ACC112 (cell line): ENCODE measurements around the gene MS4A15.

Source experiments
- H2AFZ ChIP-seq: fragments of 200-600 bp; sonication (generic); one replicate; pipeline ENCODE4 v1.6.0; 2017; ENCODE audit warnings: antibody characterized with exemption, low read length; ENCODE audit not compliant: unreplicated experiment
- H3K27ac ChIP-seq: fragments of 200-600 bp; sonication (generic); 2 replicates; pipeline ENCODE4 v1.5.1; 2014; ENCODE audit warnings: low read depth, mild to moderate bottlenecking, antibody characterized with exemption, low read length, moderate library complexity
- H3K27me3 ChIP-seq: fragments of 200-600 bp; sonication (generic); 2 replicates; pipeline ENCODE4 v1.6.1; 2014; ENCODE audit warnings: mild to moderate bottlenecking, antibody characterized with exemption, low read length, moderate library complexity, mixed read lengths; ENCODE audit not compliant: insufficient read depth
- H3K36me3 ChIP-seq: fragments of 200-600 bp; sonication (generic); 2 replicates; pipeline ENCODE4 v1.6.1; 2016; ENCODE audit warnings: mild to moderate bottlenecking, antibody characterized with exemption, low read length, moderate library complexity, mixed read lengths; ENCODE audit not compliant: insufficient read depth
- H3K4me1 ChIP-seq: fragments of 200-600 bp; sonication (generic); one replicate; pipeline ENCODE4 v1.6.1; 2016; ENCODE audit warnings: low read length, mixed read lengths; ENCODE audit not compliant: insufficient read depth, unreplicated experiment, control insufficient read depth
- H3K4me3 ChIP-seq: fragments of 200-600 bp; sonication (generic); 2 replicates; pipeline ENCODE4 v1.5.1; 2014; ENCODE audit warnings: mild to moderate bottlenecking, low read depth, low read length
- H3K79me2 ChIP-seq: fragments of 200-600 bp; sonication (generic); one replicate; pipeline ENCODE4 v1.6.0; 2016; ENCODE audit warnings: low read length; ENCODE audit not compliant: control insufficient read depth, unreplicated experiment, insufficient read depth

Gene MS4A15

GRCh38 chr11:60765355-60765754 lies 8.7 kb downstream of the MS4A15 start:
- Histone ChIP-seq H3K27me3 (peaks cover 71% of the 10 kb centered on the region), H3K27ac (no peak overlapping the region), H3K36me3 (no peaks in the 10 kb centered on the region), H3K79me2 (no peaks in the 10 kb centered on the region), H3K4me1 (no peaks in the 10 kb centered on the region), H2AFZ (no peak overlapping the region), H3K4me3 (no peak overlapping the region)

- H3K4me3 ChIP-seq: no peak overlapping the region
- H3K27me3 ChIP-seq: peaks cover 59% of the 10 kb centered on the region
- no peak overlapping the region for H2AFZ ChIP-seq
- no peak overlapping the region for H3K27ac ChIP-seq
- H3K36me3 ChIP-seq: no peaks in the 10 kb centered on the region
- H3K4me1 ChIP-seq: no peaks in the 10 kb centered on the region
- no peaks in the 10 kb centered on the region for H3K79me2 ChIP-seq
Observed at GRCh38 chr11:60766547-60766946, 9.9 kb downstream of the MS4A15 start.

- H2AFZ ChIP-seq: no peak overlapping the region
- H3K27me3 ChIP-seq: peaks cover 51% of the 10 kb centered on the region
- no peaks in the 10 kb centered on the region for H3K4me1 ChIP-seq
- H3K27ac ChIP-seq: no peak overlapping the region
- no peaks in the 10 kb centered on the region for H3K36me3 ChIP-seq
- no peak overlapping the region for H3K4me3 ChIP-seq
- H3K79me2 ChIP-seq: no peaks in the 10 kb centered on the region
Observed at GRCh38 chr11:60767388-60767811, 10.7 kb downstream of the MS4A15 start.

GRCh38 chr11:60768202-60768601 lies 11.5 kb downstream of the MS4A15 start:
- H3K27me3 ChIP-seq: peaks cover 43% of the 10 kb centered on the region

GRCh38 chr11:60769273-60769672 lies 12.6 kb downstream of the MS4A15 start:
- peaks cover 33% of the 10 kb centered on the region for H3K27me3 ChIP-seq
- no peaks in the 10 kb centered on the region for H3K36me3 ChIP-seq
- no peak overlapping the region for H3K4me3 ChIP-seq
- no peak overlapping the region for H2AFZ ChIP-seq
- H3K4me1 ChIP-seq: no peaks in the 10 kb centered on the region
- H3K79me2 ChIP-seq: no peaks in the 10 kb centered on the region
- no peak overlapping the region for H3K27ac ChIP-seq

More at GRCh38 chr11:60768202-60768601, 11.5 kb downstream of the MS4A15 start:
- Histone ChIP-seq H3K79me2 (no peaks in the 10 kb centered on the region), H2AFZ (no peak overlapping the region), H3K36me3 (no peaks in the 10 kb centered on the region), H3K4me3 (no peak overlapping the region), H3K4me1 (no peaks in the 10 kb centered on the region), H3K27ac (no peak overlapping the region)

- no peaks in the 10 kb centered on the region for H3K36me3 ChIP-seq
- no peaks in the 10 kb centered on the region for H3K4me1 ChIP-seq
- no peak overlapping the region for H2AFZ ChIP-seq
- no peak overlapping the region for H3K4me3 ChIP-seq
- peaks cover 33% of the 10 kb centered on the region for H3K27me3 ChIP-seq
- no peaks in the 10 kb centered on the region for H3K79me2 ChIP-seq
- no peak overlapping the region for H3K27ac ChIP-seq
Observed at GRCh38 chr11:60769811-60770210, 13.1 kb downstream of the MS4A15 start.

- Histone ChIP-seq H3K36me3 (no peaks in the 10 kb centered on the region), H3K27me3 (peaks cover 26% of the 10 kb centered on the region), H3K27ac (no peak overlapping the region), H3K4me3 (no peak overlapping the region), H3K79me2 (no peaks in the 10 kb centered on the region), H2AFZ (no peak overlapping the region), H3K4me1 (peaks cover 4% of the 10 kb centered on the region)
Observed at GRCh38 chr11:60771146-60771545, 14.5 kb downstream of the MS4A15 start.

- H3K27me3 ChIP-seq: peaks cover 19% of the 10 kb centered on the region
- H3K4me1 ChIP-seq: peaks cover 7% of the 10 kb centered on the region
- no peaks in the 10 kb centered on the region for H3K36me3 ChIP-seq
- H3K4me3 ChIP-seq: no peak overlapping the region
- no peak overlapping the region for H3K27ac ChIP-seq
- H3K79me2 ChIP-seq: no peaks in the 10 kb centered on the region
- no peak overlapping the region for H2AFZ ChIP-seq
Observed at GRCh38 chr11:60771879-60772525, 15.3 kb downstream of the MS4A15 start.

GRCh38 chr11:60772666-60773065 lies 16.0 kb downstream of the MS4A15 start:
- peaks cover 13% of the 10 kb centered on the region for H3K4me1 ChIP-seq
- no peak overlapping the region for H3K27ac ChIP-seq
- H2AFZ ChIP-seq: no peak overlapping the region
- no peaks in the 10 kb centered on the region for H3K36me3 ChIP-seq
- no peaks in the 10 kb centered on the region for H3K79me2 ChIP-seq
- H3K4me3 ChIP-seq: no peak overlapping the region
- H3K27me3 ChIP-seq: peaks cover 13% of the 10 kb centered on the region

GRCh38 chr11:60774726-60775125 lies 18.1 kb downstream of the MS4A15 start:
- Histone ChIP-seq H3K79me2 (no peaks in the 10 kb centered on the region), H3K4me1 (peaks cover 17% of the 10 kb centered on the region), H3K36me3 (no peaks in the 10 kb centered on the region), H3K27ac (no peak overlapping the region), H3K27me3 (no peaks in the 10 kb centered on the region), H2AFZ (no peak overlapping the region), H3K4me3 (no peak overlapping the region)

- peaks cover 17% of the 10 kb centered on the region for H3K4me1 ChIP-seq
- no peaks in the 10 kb centered on the region for H3K27me3 ChIP-seq
- H3K36me3 ChIP-seq: no peaks in the 10 kb centered on the region
- H3K27ac ChIP-seq: no peak overlapping the region
- no peaks in the 10 kb centered on the region for H3K79me2 ChIP-seq
- no peak overlapping the region for H3K4me3 ChIP-seq
- no peak overlapping the region for H2AFZ ChIP-seq
Observed at GRCh38 chr11:60775420-60775961, 18.8 kb downstream of the MS4A15 start.
